BE2C (cell line): ENCODE measurements around the gene SPACA4.
A peak's percentile ranks its signal among the peaks of the same experiment; 100 is the strongest.
"Not testable (repeated sequence)": the region's sequence is repeated elsewhere in the genome, so short reads cannot be mapped to it uniquely, and the experiment has no call there.

ENCODE experiments used
- DNase-seq: peaks from one replicate; pipeline ENCODE4 v3.0.0-alpha.2; 2020
- H3K27me3 ChIP-seq: fragments of 250-450 bp; sonication (Bioruptor Pico); 2 replicates; pipeline ENCODE4 v1.5.1; 2020; ENCODE audit warnings: mild to moderate bottlenecking
- H3K36me3 ChIP-seq: fragments of 250-450 bp; sonication (Bioruptor Pico); 2 replicates; pipeline ENCODE4 v1.5.1; 2020; ENCODE audit warnings: mild to moderate bottlenecking
- H3K4me1 ChIP-seq: fragments of 250-450 bp; sonication (Bioruptor Pico); 2 replicates; pipeline ENCODE4 v1.5.1; 2020
- H3K4me3 ChIP-seq: 2 replicates; pipeline ENCODE4 v1.5.1; 2011; ENCODE audit warnings: low read depth, low read length
- H3K9me3 ChIP-seq: fragments of 250-450 bp; sonication (Bioruptor Pico); 2 replicates; pipeline ENCODE4 v1.5.1; 2020
- CTCF ChIP-seq: IDR thresholded peaks from 2 replicates; pipeline ENCODE4 v1.5.1; 2012; ENCODE audit warnings: mild to moderate bottlenecking, low read depth, low read length

The SPACA4 gene

GRCh38 chr19:48568345-48568886 is 38.1 kb upstream of the SPACA4 start:
- Histone ChIP-seq H3K9me3 (no peaks in the 10 kb centered on the region), H3K27me3 (no peaks in the 10 kb centered on the region), H3K4me1 (no peaks in the 10 kb centered on the region), H3K36me3 (no peaks in the 10 kb centered on the region), H3K4me3 (peak overlapping the region; percentile 41)
- DNase-seq, result peak; percentile 87
- TF ChIP-seq CTCF, result no peak

- Histone ChIP-seq H3K9me3 (no peaks in the 10 kb centered on the region), H3K36me3 (no peaks in the 10 kb centered on the region), H3K4me1 (no peaks in the 10 kb centered on the region; the same call in 1 of the 2 replicates), H3K27me3 (no peaks in the 10 kb centered on the region), H3K4me3 (no peak overlapping the region)
- DNase-seq, result no peak
- no peak for TF ChIP-seq CTCF
Measured at GRCh38 chr19:48569814-48570213, 36.7 kb upstream of the SPACA4 start.

- no peaks in the 10 kb centered on the region for H3K9me3 ChIP-seq
- no peak for DNase-seq
- no peaks in the 10 kb centered on the region for H3K27me3 ChIP-seq
- no peak for TF ChIP-seq CTCF
- no peaks in the 10 kb centered on the region; the same call in 1 of the 2 replicates for H3K4me1 ChIP-seq
- H3K4me3 ChIP-seq, result no peak overlapping the region
- no peaks in the 10 kb centered on the region for H3K36me3 ChIP-seq
Measured at GRCh38 chr19:48571378-48572162, 35.0 kb upstream of the SPACA4 start.

GRCh38 chr19:48573163-48573505 is 33.4 kb upstream of the SPACA4 start:
- TF ChIP-seq CTCF, result no peak

GRCh38 chr19:48575931-48576622 is 30.5 kb upstream of the SPACA4 start:
- Histone ChIP-seq H3K4me3 (no peak overlapping the region), H3K27me3 (no peaks in the 10 kb centered on the region), H3K9me3 (no peaks in the 10 kb centered on the region), H3K4me1 (no peaks in the 10 kb centered on the region; the same call in 1 of the 2 replicates), H3K36me3 (no peaks in the 10 kb centered on the region)
- DNase-seq, result no peak
- TF ChIP-seq CTCF, result no peak

More at GRCh38 chr19:48573163-48573505, 33.4 kb upstream of the SPACA4 start:
- no peaks in the 10 kb centered on the region; the same call in 1 of the 2 replicates for H3K4me1 ChIP-seq
- no peaks in the 10 kb centered on the region for H3K9me3 ChIP-seq
- no peaks in the 10 kb centered on the region for H3K36me3 ChIP-seq
- no peak overlapping the region for H3K4me3 ChIP-seq
- no peak for DNase-seq
- no peaks in the 10 kb centered on the region for H3K27me3 ChIP-seq

- not testable (repeated sequence) for DNase-seq, H3K27me3 ChIP-seq, H3K4me1 ChIP-seq, H3K36me3 ChIP-seq, H3K9me3 ChIP-seq, H3K4me3 ChIP-seq
Measured at GRCh38 chr19:48577908-48578307, 28.6 kb upstream of the SPACA4 start.
